DMS53 treated with DMSO at 0.1 percent for 48 hours (cell line): ENCODE results near the gene NRIP2.

Experiments
- DNase-seq: peaks from one replicate; lab custom pipeline; 2025; ENCODE audit not compliant: unreplicated experiment; lab: John Stamatoyannopoulos, UW

NRIP2 gene

DNA sequence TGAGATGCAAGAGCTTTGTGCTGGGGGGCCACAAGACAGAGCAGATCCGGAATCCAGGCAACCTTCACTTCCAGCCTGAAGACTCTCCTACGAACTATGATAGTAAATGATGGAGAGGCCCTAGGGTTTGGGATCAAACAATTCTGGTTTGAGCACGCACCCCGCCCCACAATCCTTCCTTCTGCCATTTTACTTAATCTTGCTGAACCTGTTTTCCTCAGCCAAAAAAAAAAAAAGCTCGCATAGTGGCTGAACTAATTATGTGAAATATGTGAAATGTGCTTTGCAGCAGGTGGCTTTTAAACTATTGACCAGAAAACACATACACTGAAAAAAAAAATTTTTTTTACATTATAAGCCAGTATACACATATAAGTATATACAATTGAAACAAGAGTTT is 23.0 kb downstream of the NRIP2 start:
- peak; percentile 58 for DNase-seq

GRCh38 chr12:2806700-2807099 is 28.1 kb downstream of the NRIP2 start:
- no peak for DNase-seq

DNA sequence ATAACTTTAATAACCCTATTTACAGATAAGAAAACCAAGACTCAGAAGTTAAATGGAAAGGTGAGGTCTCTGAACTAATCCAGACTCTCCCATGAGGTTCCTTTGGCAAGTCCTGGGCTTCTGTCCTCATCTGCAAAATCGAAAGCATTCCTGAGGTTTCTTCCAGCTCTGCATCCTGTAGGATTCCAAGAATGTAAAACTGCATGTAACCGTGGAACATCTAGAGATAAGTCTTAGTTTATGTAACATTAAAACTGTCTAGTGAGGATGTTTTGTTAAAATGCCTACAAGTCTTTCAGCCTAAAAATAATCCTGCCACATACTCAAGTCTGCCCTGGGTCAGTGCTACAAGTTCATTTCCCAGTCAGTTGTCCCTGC is 29.7 kb downstream of the NRIP2 start:
- DNase-seq = no peak

DNA sequence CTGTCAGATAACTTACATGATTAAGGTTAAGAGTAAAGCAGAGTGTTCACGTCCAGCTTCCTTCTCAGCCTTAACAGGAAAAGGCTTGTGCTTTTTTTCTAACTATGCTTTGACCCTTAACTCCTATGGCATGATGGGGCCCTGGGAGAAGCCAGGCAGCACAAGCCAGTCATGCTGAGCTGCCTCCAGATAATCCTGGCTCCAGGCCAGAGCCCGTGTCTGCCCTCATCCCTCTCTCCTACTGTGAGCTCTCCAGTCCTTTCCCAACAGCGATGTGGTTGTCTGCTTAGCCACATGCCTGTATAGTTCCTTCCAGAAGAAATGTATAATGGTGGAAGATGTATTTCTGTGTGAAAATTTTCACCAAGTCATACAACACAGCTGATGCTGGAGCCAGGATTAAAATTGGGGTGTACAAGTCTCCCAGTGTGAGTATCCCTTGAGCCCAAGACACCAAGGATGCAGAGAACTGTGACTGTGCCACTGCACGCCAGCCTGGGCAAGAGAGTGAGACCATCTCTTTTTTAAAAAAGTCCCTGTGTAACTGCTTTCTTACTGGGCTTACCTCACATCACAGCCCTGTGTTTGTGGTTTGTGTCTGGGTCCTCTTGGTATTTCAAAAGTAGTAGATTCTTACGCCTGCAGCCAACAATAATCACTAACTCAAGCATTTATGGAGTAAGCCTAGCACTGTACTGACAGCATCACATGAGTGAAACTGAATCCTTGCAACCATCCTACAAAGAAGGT is 30.3 kb downstream of the NRIP2 start:
- no peak for DNase-seq

- no peak for DNase-seq
Observed at GRCh38 chr12:2803635-2804392, 31.0 kb downstream of the NRIP2 start.

DNA sequence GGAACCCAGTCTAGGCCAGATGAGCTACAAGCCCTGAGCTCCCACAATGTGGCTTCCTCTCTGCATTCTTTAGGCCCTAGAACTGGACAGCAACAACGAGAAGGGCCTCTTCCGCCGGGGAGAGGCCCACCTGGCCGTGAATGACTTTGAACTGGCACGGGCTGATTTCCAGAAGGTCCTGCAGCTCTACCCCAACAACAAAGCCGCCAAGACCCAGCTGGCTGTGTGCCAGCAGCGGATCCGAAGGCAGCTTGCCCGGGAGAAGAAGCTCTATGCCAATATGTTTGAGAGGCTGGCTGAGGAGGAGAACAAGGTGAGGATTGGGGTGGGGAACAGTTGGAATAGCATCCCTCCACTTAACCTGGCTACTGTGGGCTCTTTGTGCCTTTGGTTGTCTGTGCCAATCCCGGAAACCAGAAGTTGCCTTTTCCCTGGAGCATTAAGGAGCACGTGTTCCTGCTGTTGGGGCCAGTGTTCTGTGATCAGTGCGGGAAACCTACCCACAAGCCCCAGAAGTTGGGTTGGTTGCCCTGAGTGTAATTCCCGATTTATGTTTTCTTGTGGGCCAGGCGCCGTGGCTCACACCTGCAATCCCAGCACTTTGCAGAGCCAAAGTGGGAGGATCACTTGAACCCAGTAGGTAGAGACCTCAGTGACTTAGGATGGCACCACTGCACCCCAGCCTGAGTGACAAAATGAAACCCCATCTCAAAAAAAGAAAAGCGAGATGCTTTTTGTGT is 33.6 kb downstream of the NRIP2 start:
- no peak for DNase-seq

GRCh38 chr12:2800046-2800570 is 34.7 kb downstream of the NRIP2 start:
- no peak for DNase-seq

DNA sequence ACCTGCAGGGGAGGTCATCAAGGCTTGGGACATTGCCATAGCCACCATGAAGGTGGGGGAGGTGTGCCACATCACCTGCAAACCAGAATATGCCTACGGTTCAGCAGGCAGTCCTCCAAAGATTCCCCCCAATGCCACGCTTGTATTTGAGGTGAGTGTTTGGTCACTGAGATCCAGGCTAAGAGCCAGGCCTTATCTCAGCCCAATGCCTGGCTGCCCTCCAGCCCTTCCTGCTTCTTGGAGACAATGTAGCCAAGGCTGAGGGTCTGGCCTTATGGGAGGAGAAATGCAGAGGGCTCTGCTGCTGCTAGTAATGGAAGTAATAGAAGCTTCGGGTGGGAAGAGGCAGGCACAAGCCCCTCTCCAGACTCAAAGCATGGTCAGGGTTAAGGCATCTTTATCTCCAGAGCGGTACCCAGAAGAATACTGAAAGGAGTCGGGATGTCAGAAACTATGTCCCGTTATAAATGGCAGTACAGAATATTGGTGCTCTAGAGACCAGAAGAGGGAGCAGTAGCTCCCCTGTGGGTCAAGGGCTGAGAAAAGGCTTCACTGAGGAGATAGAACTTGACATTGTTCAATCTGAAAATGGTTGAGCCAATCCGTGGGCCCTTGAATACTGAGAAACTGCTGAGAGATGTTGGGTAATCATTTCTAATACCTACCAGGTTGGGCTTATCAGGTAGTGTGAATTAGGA is 37.0 kb downstream of the NRIP2 start:
- DNase-seq = no peak

- DNase-seq = no peak
Observed at GRCh38 chr12:2796187-2796666, 38.6 kb downstream of the NRIP2 start.

DNA sequence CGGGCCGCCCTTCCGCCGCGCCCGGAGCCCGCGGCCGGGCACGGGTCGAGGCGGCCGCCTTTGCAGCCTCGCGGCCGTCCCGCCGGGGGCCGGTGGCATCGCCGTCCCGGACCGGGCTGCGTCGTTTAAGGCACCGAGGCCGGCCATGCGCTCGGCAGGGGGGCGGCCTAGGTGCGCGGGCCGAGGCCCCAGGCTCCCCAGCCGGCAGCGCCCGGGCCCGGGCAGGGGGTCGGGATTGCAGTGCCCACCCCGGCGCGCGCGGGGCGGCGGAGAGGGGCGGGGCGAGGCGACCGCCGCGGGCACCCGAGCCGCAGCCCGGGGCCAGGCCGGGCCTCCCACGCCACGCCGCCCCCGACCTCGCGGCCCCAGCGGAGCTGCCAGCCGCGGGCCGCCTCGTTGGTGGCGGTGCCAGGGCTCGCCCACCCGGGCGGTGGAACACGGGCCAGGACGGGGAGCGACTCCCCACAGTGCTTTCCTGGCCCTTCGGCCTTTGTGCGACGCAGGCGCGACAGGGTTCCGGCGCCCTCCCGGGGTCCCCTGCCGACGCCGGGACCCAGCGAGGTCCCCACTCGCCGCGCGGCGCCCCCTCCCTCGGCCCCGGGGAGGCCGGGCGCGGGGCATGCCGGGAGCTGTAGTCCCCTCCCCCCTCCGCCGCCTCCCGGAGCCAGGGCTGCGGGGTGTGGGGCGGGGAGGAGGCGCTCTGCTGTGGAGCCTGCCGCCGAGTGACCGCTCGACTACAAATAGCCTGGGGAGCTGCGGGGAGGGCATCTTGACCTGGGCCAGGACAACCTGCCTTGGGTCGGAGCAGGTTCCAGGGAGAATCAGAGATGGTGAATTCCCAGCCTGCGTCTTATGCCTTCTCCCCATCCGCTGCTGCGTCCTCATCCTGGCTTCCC is 39.3 kb downstream of the NRIP2 start:
- DNase-seq = peak; percentile 51

- DNase-seq = peak; percentile 93
Observed at GRCh38 chr12:2794736-2795289, 40.0 kb downstream of the NRIP2 start, which contains the start of gene FKBP4. FKBP4 (plus strand) TSS chr12:2794970; CDS start chr12:2795140, 170 bp downstream.

DNA sequence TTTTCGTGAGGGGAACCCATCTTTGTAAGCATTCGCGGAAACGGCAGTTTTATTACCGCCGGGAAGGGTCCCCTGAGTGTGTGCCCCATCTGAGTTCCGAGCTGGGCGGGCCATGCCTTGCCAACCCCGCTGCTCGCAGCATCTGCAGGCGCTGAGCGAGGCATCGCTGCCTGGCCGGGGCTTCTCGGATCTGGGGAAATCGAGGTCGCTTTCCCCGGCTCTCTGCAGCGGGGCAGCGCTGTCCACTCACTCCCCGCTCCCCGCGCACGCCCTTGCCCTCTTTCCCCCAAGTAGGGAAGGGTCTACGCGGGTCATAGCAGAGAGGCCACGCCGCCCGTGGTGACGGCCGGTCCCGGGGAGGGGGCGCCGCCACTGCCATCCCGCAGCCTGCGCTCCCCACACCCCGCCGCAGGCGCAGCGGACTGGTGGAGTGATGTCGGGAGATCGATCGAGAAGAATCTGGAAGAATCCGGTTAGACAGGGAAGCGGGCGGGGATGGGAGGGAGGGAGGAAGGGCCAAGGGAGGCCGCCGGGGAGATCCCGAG is 40.6 kb downstream of the NRIP2 start:
- DNase-seq = no peak

DNA sequence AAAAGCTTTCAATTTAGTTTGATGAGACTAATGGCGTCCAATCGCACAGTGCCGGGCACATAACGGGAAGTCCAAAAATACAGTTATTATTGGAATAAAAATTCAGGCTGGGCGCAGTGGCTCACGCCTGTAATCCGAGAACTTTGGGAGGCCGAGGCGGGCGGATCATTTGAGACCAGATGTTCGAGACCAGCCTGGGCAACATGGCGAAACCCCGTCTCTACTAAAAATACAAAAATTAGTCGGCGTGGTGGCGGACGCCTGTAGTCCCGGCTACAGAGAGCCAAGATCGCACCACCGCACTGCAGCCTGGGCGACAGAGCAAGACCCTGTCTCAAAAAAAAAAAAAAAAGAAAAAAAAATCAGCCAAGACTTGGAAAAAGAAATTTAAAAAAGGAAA is 41.3 kb downstream of the NRIP2 start:
- DNase-seq = no peak

DNA sequence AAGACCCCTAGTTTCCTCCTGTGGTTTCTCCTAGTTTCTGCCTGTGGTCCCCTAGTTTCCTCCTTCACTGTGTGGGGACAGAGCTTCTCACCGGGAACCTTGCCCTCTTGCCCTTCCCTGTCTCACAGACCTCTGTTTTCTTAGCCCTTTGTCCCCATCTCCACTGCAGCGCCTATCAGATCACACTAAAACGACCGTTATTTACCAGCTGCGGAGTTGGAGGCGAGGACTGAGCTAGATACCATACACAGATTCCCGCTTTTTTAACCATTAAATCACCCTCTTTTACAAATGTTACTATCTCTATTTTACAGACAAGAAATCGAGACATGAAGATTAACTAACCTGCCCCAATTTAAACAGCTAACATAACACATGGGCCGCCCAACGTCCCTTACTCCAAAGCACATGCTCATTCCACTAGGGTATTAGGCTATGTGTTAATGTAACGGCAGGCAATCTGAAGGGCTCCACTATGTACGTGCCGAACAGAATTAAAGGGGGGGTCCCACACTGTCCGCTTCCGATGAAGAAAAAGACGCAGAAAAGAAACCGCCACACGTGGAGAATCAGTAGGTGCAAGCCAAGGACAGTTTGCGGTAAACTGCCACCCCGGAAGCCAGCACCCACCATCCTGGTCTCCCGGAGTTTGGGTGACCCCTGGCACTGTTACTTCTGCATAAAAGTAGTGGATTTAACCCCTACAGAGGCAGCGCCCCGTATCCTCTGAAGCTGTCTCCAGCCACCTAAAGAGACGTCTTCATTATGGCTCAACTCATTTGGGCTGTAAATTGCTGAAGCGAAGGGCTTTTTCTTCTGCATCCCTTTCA is 41.9 kb downstream of the NRIP2 start:
- DNase-seq = no peak

DNA sequence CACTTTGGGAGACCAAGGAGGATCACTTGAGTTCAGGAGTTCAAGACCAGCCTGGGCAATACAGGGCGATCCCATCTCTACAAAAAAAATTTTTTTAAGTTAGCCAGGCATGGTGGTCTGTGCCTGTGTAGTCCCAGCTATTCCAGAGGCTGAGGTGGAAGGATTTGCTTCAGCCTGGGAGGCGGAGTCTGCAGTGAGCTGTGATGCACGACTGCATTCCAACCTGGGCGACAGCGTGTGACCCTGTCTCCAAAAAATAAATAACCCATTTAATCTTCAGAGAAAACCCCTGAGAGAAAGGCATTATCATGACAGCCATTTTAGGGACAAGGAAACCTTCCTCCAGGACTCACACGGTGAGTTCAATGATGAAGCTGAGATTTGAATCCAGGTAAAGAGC is 43.7 kb downstream of the NRIP2 start:
- DNase-seq = no peak

GRCh38 chr12:2785017-2785416 is 49.8 kb downstream of the NRIP2 start:
- peak; percentile 42 for DNase-seq

DNA sequence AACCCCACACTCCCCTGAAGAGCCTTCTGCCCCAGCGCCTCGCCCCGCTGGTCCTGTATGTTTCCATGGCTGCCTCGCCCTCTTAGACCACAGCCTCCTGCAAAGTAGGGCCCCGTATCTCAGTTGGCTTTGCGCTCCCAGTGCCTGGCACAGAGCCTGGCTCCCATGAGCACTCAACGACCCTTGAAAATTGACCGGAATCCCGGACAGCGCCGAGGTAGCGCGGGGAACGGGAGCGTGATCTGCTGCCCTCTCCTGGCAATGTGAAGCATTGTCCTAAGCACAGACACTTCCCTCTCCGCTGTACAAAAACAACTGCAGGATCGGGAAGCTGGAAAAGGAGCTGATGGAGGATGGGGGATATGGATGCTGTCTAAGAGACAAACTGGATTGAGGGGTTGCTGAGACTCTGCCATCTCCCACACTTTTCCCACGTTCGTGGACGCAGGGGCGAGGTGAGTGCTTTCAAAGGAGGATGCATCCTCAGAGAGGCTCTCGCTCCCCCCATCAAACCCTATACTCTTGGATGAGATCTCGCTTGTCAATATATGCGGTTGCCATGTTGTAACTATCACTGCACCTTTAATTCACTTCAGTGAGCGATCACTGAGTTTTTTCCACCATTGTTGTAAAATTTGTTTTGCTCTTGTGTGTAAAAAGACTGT is 50.8 kb downstream of the NRIP2 start:
- DNase-seq = peak; percentile 66

- no peak for DNase-seq
Observed at GRCh38 chr12:2779281-2779680, 55.6 kb downstream of the NRIP2 start.
